Kidney capillary endothelial cell (primary cell): Measurements from ENCODE around the gene ABCC3.
"Not testable (repeated sequence)": the region's sequence is repeated elsewhere in the genome, so short reads cannot be mapped to it uniquely, and the experiment has no call there.

Source experiments
- DNase-seq: peaks from one replicate; pipeline ENCODE4 v3.0.0-alpha.2; 2018; ENCODE audit warnings: low spot score

Gene ABCC3

GRCh38 chr17:50707289-50708049 is 72.8 kb downstream of the ABCC3 start, which contains the start of gene ANKRD40:
Gene ANKRD40, minus strand, starts transcription at chr17:50707914. Its CDS starts 260 bp downstream, at chr17:50707654.
- DNase-seq, result peak; percentile 89

GRCh38 chr17:50708050-50709000 is 73.6 kb downstream of the ABCC3 start:
- no peak for DNase-seq

- not testable (repeated sequence) for DNase-seq
Observed at GRCh38 chr17:50709053-50709452, 74.4 kb downstream of the ABCC3 start.

GRCh38 chr17:50710025-50710424 is 75.3 kb downstream of the ABCC3 start:
- DNase-seq, result no peak

- DNase-seq, result no peak
Observed at GRCh38 chr17:50710650-50711049, 76.0 kb downstream of the ABCC3 start.

- no peak for DNase-seq
Observed at GRCh38 chr17:50712641-50713040, 78.0 kb downstream of the ABCC3 start.

GRCh38 chr17:50715471-50715870 is 80.8 kb downstream of the ABCC3 start:
- no peak for DNase-seq

- DNase-seq, result peak; percentile 91
Observed at GRCh38 chr17:50719144-50719923, 84.7 kb downstream of the ABCC3 start, which contains the start of gene LUC7L3. Gene LUC7L3, plus strand, starts transcription at chr17:50719603. Its CDS starts 130 bp downstream, at chr17:50719733.

GRCh38 chr17:50719924-50720794 is 85.5 kb downstream of the ABCC3 start:
- DNase-seq, result no peak

GRCh38 chr17:50721194-50722010 is 86.7 kb downstream of the ABCC3 start:
- DNase-seq, result no peak

GRCh38 chr17:50722746-50723145 is 88.1 kb downstream of the ABCC3 start:
- DNase-seq, result no peak

GRCh38 chr17:50724622-50725021 is 89.9 kb downstream of the ABCC3 start:
- DNase-seq, result not testable (repeated sequence)

GRCh38 chr17:50725769-50726655 is 91.3 kb downstream of the ABCC3 start:
- DNase-seq, result no peak

GRCh38 chr17:50728112-50728429 is 93.4 kb downstream of the ABCC3 start:
- DNase-seq, result no peak

- DNase-seq, result no peak
Observed at GRCh38 chr17:50728881-50729765, 94.4 kb downstream of the ABCC3 start.

- DNase-seq, result no peak
Observed at GRCh38 chr17:50731575-50732460, 97.1 kb downstream of the ABCC3 start.

GRCh38 chr17:50735287-50735686 is 100.6 kb downstream of the ABCC3 start:
- DNase-seq, result no peak
